Right cardiac atrium (tissue), 5 donors: ENCODE results near the gene IWS1. TPM values are rescaled to one million over a fixed set of nuclear protein-coding genes. Genes with fewer than 3 reads are reported as not detected.
"Not testable (repeated sequence)": the region's sequence is repeated elsewhere in the genome, so short reads cannot be mapped to it uniquely, and the experiment has no call there.

Experiments
- ATAC-seq, 2 donors: fragments of 200-7000 bp; cut with Tn5 transposase; one replicate each; pipeline versions ENCODE4 v1.8.0 to v1.9.1; 2020; ENCODE audit warnings: moderate library complexity in 2 of 2, mild to moderate bottlenecking in 1 of 2
- DNase-seq, 3 donors: peaks; one replicate each; pipeline ENCODE4 v3.0.0-alpha.2; 2020
- H3K27ac ChIP-seq: one replicate; pipeline ENCODE4 v1.5.1; 2013; ENCODE audit warnings: mild to moderate bottlenecking, low read length, control low read depth, moderate library complexity
- H3K27me3 ChIP-seq: one replicate; pipeline ENCODE4 v1.6.1; 2013; ENCODE audit not compliant: control insufficient read depth, insufficient read depth
- H3K4me1 ChIP-seq: one replicate; pipeline ENCODE4 v1.6.1; 2013; ENCODE audit warnings: low read length; ENCODE audit not compliant: control insufficient read depth, insufficient read depth
- H3K4me3 ChIP-seq: one replicate; pipeline ENCODE4 v1.5.1; 2013; ENCODE audit warnings: low read length, control low read depth
- H3K9me3 ChIP-seq: one replicate; pipeline ENCODE4 v1.6.1; 2013; ENCODE audit warnings: low read length; ENCODE audit not compliant: control insufficient read depth
- WGBS: extraction: QIAGEN DNeasy Blood & Tissue Kit; methylation state at CpG from one replicate; pipeline ENCODE4 v1.1.7; 2013; 5-methylcytosine and 5-hydroxymethylcytosine counted together
- intact Hi-C, 4 donors: fragments of 100-400 bp; cut with DNase I; formaldehyde crosslinking; loops; one replicate each; pipeline versions ENCODE4 v1.11.0 to v1.14.0; 2022 to 2023
- polyA plus RNA-seq: library from polyadenylated mRNA; stranded (reverse); fragments of 200-250 nt; gene quantifications from one replicate; pipeline ENCODE4 v1.2.3, GENCODE V29; 2013
- total RNA-seq, 4 donors: library from RNA; stranded (reverse); fragmentation: NEBNext Ultra II Directional; extraction: Animal tissue kit (Norgen Biotek cat#: 25700); gene quantifications; one replicate each; pipeline ENCODE4 v1.2.1, GENCODE V29; 2021
- donor health status: healthy with polysubstance abuse.
- donor health status: DM: no; HTN: yes; CAD: no.
- donor health status: DM: no; HTN: no; CAD: no.
- donor health status: DM: no; HTN: yes; CAD: no; lungs with severe emphysema.
- donor health status: DM: yes; HTN: yes; CAD: no.

The IWS1 gene
- total and polyA plus RNA-seq, 5 donors = 51.5 to 64.4 (median 54.9) TPM

- Histone ChIP-seq H3K27me3 (no peaks in the 10 kb centered on the region), H3K27ac (peak overlapping the region; percentile 73), H3K9me3 (peaks cover 2% of the 10 kb centered on the region), H3K4me1 (peaks cover 2% of the 10 kb centered on the region), H3K4me3 (peak overlapping the region; percentile 72)
- WGBS = 21% methylated on average over 13 of the region's 13 CpGs
- intact Hi-C loops = loop anchor here in 2 of 4 donors (5.0 kb wide), 1 partner anchor 175 kb away; the partner anchor contains the start of gene SFT2D3 (in 2 of the 2)
- ATAC-seq (peak; percentile 10 to 17), DNase-seq (no peak)
These were observed 914 bp upstream of the IWS1 start for GRCh38 chr2:127527001-127527804.

GRCh38 chr2:127525691-127526131 is 578 bp downstream of the IWS1 start:
- intact Hi-C loops = loop anchor here in 2 of 4 donors (5.0 kb wide), 1 partner anchor 177 kb away; the partner anchor contains the start of gene SFT2D3 (in 2 of the 2)
- under 1% methylated on average over 19 of the region's 19 CpGs for WGBS
- Histone ChIP-seq H3K4me1 (peaks cover 2% of the 10 kb centered on the region), H3K27ac (peak overlapping the region; percentile 73), H3K9me3 (peaks cover 2% of the 10 kb centered on the region), H3K27me3 (no peaks in the 10 kb centered on the region), H3K4me3 (peak overlapping the region; percentile 72)
- no peak for DNase-seq
- ATAC-seq = peak in 1 of 2 donors; percentile 4

- H3K4me3 ChIP-seq, ATAC-seq, intact Hi-C loops, H3K4me1 ChIP-seq, H3K27ac ChIP-seq, H3K27me3 ChIP-seq, H3K9me3 ChIP-seq, DNase-seq: not testable (repeated sequence)
- WGBS = 96% methylated on average over 7 of the region's 7 CpGs
These were observed 2.0 kb downstream of the IWS1 start for GRCh38 chr2:127524198-127524834.

- intact Hi-C loops = no loop called here
- Histone ChIP-seq H3K4me3 (no peak overlapping the region), H3K4me1 (peaks cover 2% of the 10 kb centered on the region), H3K27me3 (no peaks in the 10 kb centered on the region), H3K27ac (no peak overlapping the region), H3K9me3 (no peaks in the 10 kb centered on the region)
- 75% methylated on average over 8 of the region's 8 CpGs for WGBS
- no peak for ATAC-seq
- no peak for DNase-seq
These were observed 2.9 kb downstream of the IWS1 start for GRCh38 chr2:127523269-127523939.

- ATAC-seq (no peak), DNase-seq (no peak)
- Histone ChIP-seq H3K4me1 (peaks cover 11% of the 10 kb centered on the region), H3K27me3 (no peaks in the 10 kb centered on the region), H3K27ac (no peak overlapping the region), H3K9me3 (no peaks in the 10 kb centered on the region), H3K4me3 (no peak overlapping the region)
- intact Hi-C loops = no loop called here
- WGBS = 92% methylated on average over 4 of the region's 4 CpGs
These were observed 5.9 kb downstream of the IWS1 start for GRCh38 chr2:127520424-127520823.

- no peak for ATAC-seq
- Histone ChIP-seq H3K27me3 (no peaks in the 10 kb centered on the region), H3K4me3 (no peak overlapping the region), H3K4me1 (peaks cover 16% of the 10 kb centered on the region), H3K9me3 (no peaks in the 10 kb centered on the region), H3K27ac (no peak overlapping the region)
- DNase-seq = no peak
- WGBS = 96% methylated on average over 2 of the region's 2 CpGs
- intact Hi-C loops = no loop called here
These were observed 8.8 kb downstream of the IWS1 start for GRCh38 chr2:127517465-127517864.

GRCh38 chr2:127516041-127516762 is 10.1 kb downstream of the IWS1 start:
- WGBS = 62% methylated on average over 14 of the region's 14 CpGs
- ATAC-seq (peak; percentile 84 to 85), DNase-seq (peak; percentile 91 to 95 (median 95))
- no peaks in the 10 kb centered on the region for H3K27me3 ChIP-seq
- no peak overlapping the region for H3K4me3 ChIP-seq
- H3K27ac ChIP-seq = peak overlapping the region; percentile 96
- no peaks in the 10 kb centered on the region for H3K9me3 ChIP-seq
- peaks cover 17% of the 10 kb centered on the region for H3K4me1 ChIP-seq
- intact Hi-C loops = no loop called here

GRCh38 chr2:127515383-127515915 is 10.8 kb downstream of the IWS1 start:
- Histone ChIP-seq H3K4me3 (no peak overlapping the region), H3K27me3 (no peaks in the 10 kb centered on the region), H3K4me1 (peaks cover 17% of the 10 kb centered on the region), H3K9me3 (no peaks in the 10 kb centered on the region), H3K27ac (peak overlapping the region; percentile 96)
- intact Hi-C loops = no loop called here
- peak; percentile 25 to 47 for ATAC-seq
- peak in 1 of 3 donors; percentile 43 for DNase-seq
- 42% methylated on average over 6 of the region's 6 CpGs for WGBS

GRCh38 chr2:127514485-127514884 is 11.8 kb downstream of the IWS1 start:
- 67% methylated on average over 13 of the region's 13 CpGs for WGBS
- intact Hi-C loops = no loop called here
- DNase-seq (peak; percentile 40 to 73 (median 71)), ATAC-seq (peak; percentile 58 to 79)
- H3K27ac ChIP-seq = peak overlapping the region; percentile 81
- H3K27me3 ChIP-seq = no peaks in the 10 kb centered on the region
- H3K4me1 ChIP-seq = peaks cover 17% of the 10 kb centered on the region
- no peaks in the 10 kb centered on the region for H3K9me3 ChIP-seq
- no peak overlapping the region for H3K4me3 ChIP-seq

- ATAC-seq (no peak), DNase-seq (no peak)
- H3K9me3 ChIP-seq = no peaks in the 10 kb centered on the region
- H3K27ac ChIP-seq = peak overlapping the region; percentile 81
- no peaks in the 10 kb centered on the region for H3K27me3 ChIP-seq
- no peak overlapping the region for H3K4me3 ChIP-seq
- WGBS = 71% methylated on average over 10 of the region's 10 CpGs
- H3K4me1 ChIP-seq = peaks cover 20% of the 10 kb centered on the region
- intact Hi-C loops = no loop called here
These were observed 12.2 kb downstream of the IWS1 start for GRCh38 chr2:127514076-127514475.
